HCT116 (cell line): ENCODE data around the gene ANO10. TPM values are rescaled to one million over a fixed set of nuclear protein-coding genes. Genes with fewer than 3 reads are reported as not detected.

Source experiments
- ATAC-seq: fragments of 200-7000 bp; cut with Tn5 transposase; 2 replicates; pipeline ENCODE4 v1.9.1; 2020; ENCODE audit warnings: mild to moderate bottlenecking, moderate library complexity
- BruUV-seq: library from RNA; stranded (reverse); fragments of 400-500 nt; replicated peaks from 2 replicates; lab custom pipeline; 2021; lab: Mats Ljungman, UMichigan
- CTCF ChIA-PET: fragments of 300-600 bp; sonication (Branson Sonifier 250); formaldehyde crosslinking; loops from one replicate; lab custom pipeline; 2021; ENCODE audit warnings: antibody characterized with exemption; lab: Charles Lee
- POLR2A ChIA-PET: fragments of 300-600, 350-600 bp; sonication (Branson Sonifier 250); formaldehyde crosslinking; loops from one replicate; lab custom pipeline; 2021; ENCODE audit warnings: antibody characterized with exemption; lab: Charles Lee
- RAD21 ChIA-PET, 2 experiments: fragments of 300-600 bp; sonication (Branson Sonifier 250); formaldehyde crosslinking; loops; one replicate each; lab custom pipeline; 2023; ENCODE audit warnings: low total read pairs in 2 of 2; ENCODE audit not compliant: uncharacterized antibody in 2 of 2, unreplicated experiment in 2 of 2, low non-redundant PET in 1 of 2; lab: Charles Lee
- DNase-seq: peaks from one replicate; pipeline ENCODE4 v3.0.0-alpha.2; 2010; ENCODE audit warnings: low read depth, low spot score
- H2AFZ ChIP-seq: fragments of 200-600 bp; shearing (Covaris generic), sonication (generic); 2 replicates; pipeline ENCODE4 v1.6.1; 2017; ENCODE audit warnings: low read depth, mixed run types, mixed read lengths, antibody characterized with exemption, low read length; ENCODE audit not compliant: poor library complexity, severe bottlenecking
- H3K27ac ChIP-seq: 2 replicates; pipeline ENCODE4 v1.5.1; 2012; ENCODE audit warnings: low read depth, low read length
- H3K27me3 ChIP-seq: fragments of 200-600 bp; sonication (generic); 2 replicates; pipeline ENCODE4 v1.6.1; 2016; ENCODE audit warnings: mixed run types, low read length, mixed read lengths; ENCODE audit not compliant: insufficient read depth
- H3K36me3 ChIP-seq, 2 experiments: fragments of 200-500 bp in 1 of 2; fragments of 200-600 bp in 1 of 2; sonication (Bioruptor generic) in 1 of 2; sonication (generic) in 1 of 2; 2 replicates each; pipeline versions ENCODE4 v1.5.1 to v1.6.1; 2014 to 2016; ENCODE audit warnings: low read length in 2 of 2, inconsistent platforms in 1 of 2, mixed read lengths in 1 of 2, mixed run types in 1 of 2; ENCODE audit not compliant: insufficient read depth in 2 of 2, control insufficient read depth in 1 of 2
- H3K4me1 ChIP-seq, 2 experiments: fragments of 200-600 bp in 1 of 2; sonication (generic) in 1 of 2; 2 replicates each; pipeline versions ENCODE4 v1.5.1 to v1.6.1; 2012 to 2017; ENCODE audit warnings: low read length in 2 of 2, inconsistent platforms in 1 of 2, mild to moderate bottlenecking in 1 of 2, mixed read lengths in 1 of 2, mixed run types in 1 of 2, moderate library complexity in 1 of 2; ENCODE audit not compliant: insufficient read depth in 2 of 2, control insufficient read depth in 1 of 2
- H3K4me2 ChIP-seq: fragments of 200-600 bp; sonication (generic); 2 replicates; pipeline ENCODE4 v1.6.1; 2017; ENCODE audit warnings: mixed run types, low read length, mixed read lengths
- H3K4me3 ChIP-seq, 2 experiments: fragments of 200-600 bp in 1 of 2; sonication (generic) in 1 of 2; replicated peaks in 1 of 2; 2 replicates each; pipeline ENCODE4 v1.5.1; 2011 to 2016; ENCODE audit warnings: low read length in 2 of 2, control low read depth in 1 of 2, low read depth in 1 of 2, mild to moderate bottlenecking in 1 of 2, mixed read lengths in 1 of 2, mixed run types in 1 of 2
- H3K79me2 ChIP-seq: fragments of 200-600 bp; sonication (generic); 2 replicates; pipeline ENCODE4 v1.6.1; 2017; ENCODE audit warnings: mild to moderate bottlenecking, mixed run types, low read length, moderate library complexity, mixed read lengths; ENCODE audit not compliant: insufficient read depth
- H3K9ac ChIP-seq: fragments of 200-600 bp; sonication (generic); 2 replicates; pipeline ENCODE4 v1.6.1; 2016; ENCODE audit warnings: low read length, mixed read lengths
- H3K9me2 ChIP-seq: fragments of 200-600 bp; sonication (generic), shearing (Covaris generic); 2 replicates; pipeline ENCODE4 v1.6.1; 2017; ENCODE audit warnings: mixed run types, mild to moderate bottlenecking, moderate library complexity; ENCODE audit not compliant: insufficient read depth
- H3K9me3 ChIP-seq, 2 experiments: fragments of 200-500 bp in 1 of 2; fragments of 200-600 bp in 1 of 2; sonication (Bioruptor generic) in 1 of 2; sonication (generic) in 1 of 2; 2 replicates each; pipeline ENCODE4 v1.6.1; 2014 to 2017; ENCODE audit warnings: low read length in 2 of 2, mixed read lengths in 2 of 2, inconsistent platforms in 1 of 2, low read depth in 1 of 2, mild to moderate bottlenecking in 1 of 2, mixed run types in 1 of 2, moderate library complexity in 1 of 2; ENCODE audit not compliant: control insufficient read depth in 1 of 2, insufficient read depth in 1 of 2
- H4K20me1 ChIP-seq: fragments of 200-600 bp; sonication (generic), shearing (Covaris generic); 2 replicates; pipeline ENCODE4 v1.6.1; 2017; ENCODE audit warnings: mixed run types, mild to moderate bottlenecking, moderate library complexity; ENCODE audit not compliant: insufficient read depth
- CEBPB ChIP-seq: IDR thresholded peaks from 2 replicates; pipeline ENCODE4 v1.6.1; 2012; ENCODE audit warnings: low read depth
- EGR1 ChIP-seq: IDR thresholded peaks from 2 replicates; pipeline ENCODE4 v1.6.1; 2012; ENCODE audit warnings: low read depth
- EZH2 ChIP-seq: fragments of 200-600 bp; sonication (generic); IDR thresholded peaks from 2 replicates; pipeline ENCODE4 v1.6.1; 2017; ENCODE audit warnings: antibody characterized with exemption, mixed run types
- EZH2phosphoT487 ChIP-seq: fragments of 200-600 bp; IDR thresholded peaks from 2 replicates; pipeline ENCODE4 v1.6.1; 2018; ENCODE audit warnings: antibody characterized with exemption, borderline replicate concordance
- JUND ChIP-seq: IDR thresholded peaks from 2 replicates; pipeline ENCODE4 v1.6.1; 2012
- MAX ChIP-seq: IDR thresholded peaks from 2 replicates; pipeline ENCODE4 v1.6.1; 2012
- POLR2A ChIP-seq: IDR thresholded peaks from 2 replicates; pipeline ENCODE4 v1.7.0; 2011; ENCODE audit warnings: borderline replicate concordance; ENCODE audit not compliant: insufficient read depth, insufficient read length; ENCODE audit errors: extremely low read depth
- POLR2AphosphoS5 ChIP-seq: IDR thresholded peaks from 2 replicates; pipeline ENCODE4 v1.6.1; 2011; ENCODE audit warnings: mild to moderate bottlenecking, low read depth, low read length, moderate library complexity
- RAD21 ChIP-seq: IDR thresholded peaks from 2 replicates; pipeline ENCODE4 v1.6.1; 2012; ENCODE audit warnings: low read depth, mild to moderate bottlenecking
- SRF ChIP-seq: IDR thresholded peaks from 2 replicates; pipeline ENCODE4 v1.6.1; 2012; ENCODE audit warnings: low read depth
- TCF7L2 ChIP-seq: IDR thresholded peaks from 2 replicates; pipeline ENCODE4 v1.7.0; 2011; ENCODE audit warnings: borderline replicate concordance, inconsistent platforms; ENCODE audit not compliant: insufficient read depth, insufficient read length; ENCODE audit errors: extremely low read depth
- intact Hi-C: fragments of 100-400 bp; cut with micrococcal nuclease; formaldehyde crosslinking; loops from 2 replicates; pipeline ENCODE4 v1.10.0; 2022
- total RNA-seq: library from RNA; stranded (reverse); gene quantifications from one replicate; pipeline ENCODE4 v1.2.1, GENCODE V29; 2021; ENCODE audit not compliant: unreplicated experiment
- TF ChIP-seq, protein P1 (sequence below), 3 experiments: fragments of 200-600 bp in 1 of 3; sonication (generic) in 1 of 3; IDR thresholded peaks in 2 of 3; conservative IDR thresholded peaks in 1 of 3; 2 replicates each; pipeline ENCODE4 v1.5.1; 2012 to 2017; ENCODE audit warnings: low read depth in 2 of 3, low read length in 2 of 3, antibody characterized with exemption in 1 of 3, borderline replicate concordance in 1 of 3, control low read depth in 1 of 3, mild to moderate bottlenecking in 1 of 3, mixed read lengths in 1 of 3, mixed run types in 1 of 3, moderate library complexity in 1 of 3; ENCODE audit not compliant: insufficient read depth in 1 of 3
- TF ChIP-seq, protein P2 (sequence below): IDR thresholded peaks from 2 replicates; pipeline ENCODE4 v1.6.1; 2012
- TF ChIP-seq, protein P3 (sequence below): IDR thresholded peaks from 2 replicates; pipeline ENCODE4 v1.6.1; 2011; ENCODE audit warnings: mild to moderate bottlenecking, low read length, moderate library complexity; ENCODE audit not compliant: insufficient replicate concordance; ENCODE audit errors: extremely low read depth
- TF ChIP-seq, protein P4 (sequence below): IDR thresholded peaks from 2 replicates; pipeline ENCODE4 v1.6.1; 2012; ENCODE audit warnings: low read depth

The ANO10 gene
- total RNA-seq, 1 experiment from 2014 or later: 13.3 TPM

- CTCF ChIA-PET: no interaction called here
- TF ChIP-seq POLR2AphosphoS5 (no peak), EGR1 (no peak), EZH2 (no peak), RAD21 (no peak), TCF7L2 (no peak), CEBPB (no peak), POLR2A (no peak), EZH2phosphoT487 (no peak), MAX (no peak), SRF (no peak), JUND (no peak)
- TF ChIP-seq, protein P1, sequence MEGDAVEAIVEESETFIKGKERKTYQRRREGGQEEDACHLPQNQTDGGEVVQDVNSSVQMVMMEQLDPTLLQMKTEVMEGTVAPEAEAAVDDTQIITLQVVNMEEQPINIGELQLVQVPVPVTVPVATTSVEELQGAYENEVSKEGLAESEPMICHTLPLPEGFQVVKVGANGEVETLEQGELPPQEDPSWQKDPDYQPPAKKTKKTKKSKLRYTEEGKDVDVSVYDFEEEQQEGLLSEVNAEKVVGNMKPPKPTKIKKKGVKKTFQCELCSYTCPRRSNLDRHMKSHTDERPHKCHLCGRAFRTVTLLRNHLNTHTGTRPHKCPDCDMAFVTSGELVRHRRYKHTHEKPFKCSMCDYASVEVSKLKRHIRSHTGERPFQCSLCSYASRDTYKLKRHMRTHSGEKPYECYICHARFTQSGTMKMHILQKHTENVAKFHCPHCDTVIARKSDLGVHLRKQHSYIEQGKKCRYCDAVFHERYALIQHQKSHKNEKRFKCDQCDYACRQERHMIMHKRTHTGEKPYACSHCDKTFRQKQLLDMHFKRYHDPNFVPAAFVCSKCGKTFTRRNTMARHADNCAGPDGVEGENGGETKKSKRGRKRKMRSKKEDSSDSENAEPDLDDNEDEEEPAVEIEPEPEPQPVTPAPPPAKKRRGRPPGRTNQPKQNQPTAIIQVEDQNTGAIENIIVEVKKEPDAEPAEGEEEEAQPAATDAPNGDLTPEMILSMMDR (IDR thresholded peaks at IDR 0.05 in 2 of 3, conservative IDR thresholded peaks at IDR 0.05 in 1 of 3; ENCODE audit: borderline replicate concordance in 1 of 3, insufficient read depth in 1 of 3, low read depth in 2 of 3, low read length in 2 of 3): no peak
- TF ChIP-seq, protein P2, sequence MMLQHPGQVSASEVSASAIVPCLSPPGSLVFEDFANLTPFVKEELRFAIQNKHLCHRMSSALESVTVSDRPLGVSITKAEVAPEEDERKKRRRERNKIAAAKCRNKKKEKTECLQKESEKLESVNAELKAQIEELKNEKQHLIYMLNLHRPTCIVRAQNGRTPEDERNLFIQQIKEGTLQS: no peak
- TF ChIP-seq, protein P3, sequence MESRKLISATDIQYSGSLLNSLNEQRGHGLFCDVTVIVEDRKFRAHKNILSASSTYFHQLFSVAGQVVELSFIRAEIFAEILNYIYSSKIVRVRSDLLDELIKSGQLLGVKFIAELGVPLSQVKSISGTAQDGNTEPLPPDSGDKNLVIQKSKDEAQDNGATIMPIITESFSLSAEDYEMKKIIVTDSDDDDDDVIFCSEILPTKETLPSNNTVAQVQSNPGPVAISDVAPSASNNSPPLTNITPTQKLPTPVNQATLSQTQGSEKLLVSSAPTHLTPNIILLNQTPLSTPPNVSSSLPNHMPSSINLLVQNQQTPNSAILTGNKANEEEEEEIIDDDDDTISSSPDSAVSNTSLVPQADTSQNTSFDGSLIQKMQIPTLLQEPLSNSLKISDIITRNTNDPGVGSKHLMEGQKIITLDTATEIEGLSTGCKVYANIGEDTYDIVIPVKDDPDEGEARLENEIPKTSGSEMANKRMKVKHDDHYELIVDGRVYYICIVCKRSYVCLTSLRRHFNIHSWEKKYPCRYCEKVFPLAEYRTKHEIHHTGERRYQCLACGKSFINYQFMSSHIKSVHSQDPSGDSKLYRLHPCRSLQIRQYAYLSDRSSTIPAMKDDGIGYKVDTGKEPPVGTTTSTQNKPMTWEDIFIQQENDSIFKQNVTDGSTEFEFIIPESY: no peak
- TF ChIP-seq, protein P4, sequence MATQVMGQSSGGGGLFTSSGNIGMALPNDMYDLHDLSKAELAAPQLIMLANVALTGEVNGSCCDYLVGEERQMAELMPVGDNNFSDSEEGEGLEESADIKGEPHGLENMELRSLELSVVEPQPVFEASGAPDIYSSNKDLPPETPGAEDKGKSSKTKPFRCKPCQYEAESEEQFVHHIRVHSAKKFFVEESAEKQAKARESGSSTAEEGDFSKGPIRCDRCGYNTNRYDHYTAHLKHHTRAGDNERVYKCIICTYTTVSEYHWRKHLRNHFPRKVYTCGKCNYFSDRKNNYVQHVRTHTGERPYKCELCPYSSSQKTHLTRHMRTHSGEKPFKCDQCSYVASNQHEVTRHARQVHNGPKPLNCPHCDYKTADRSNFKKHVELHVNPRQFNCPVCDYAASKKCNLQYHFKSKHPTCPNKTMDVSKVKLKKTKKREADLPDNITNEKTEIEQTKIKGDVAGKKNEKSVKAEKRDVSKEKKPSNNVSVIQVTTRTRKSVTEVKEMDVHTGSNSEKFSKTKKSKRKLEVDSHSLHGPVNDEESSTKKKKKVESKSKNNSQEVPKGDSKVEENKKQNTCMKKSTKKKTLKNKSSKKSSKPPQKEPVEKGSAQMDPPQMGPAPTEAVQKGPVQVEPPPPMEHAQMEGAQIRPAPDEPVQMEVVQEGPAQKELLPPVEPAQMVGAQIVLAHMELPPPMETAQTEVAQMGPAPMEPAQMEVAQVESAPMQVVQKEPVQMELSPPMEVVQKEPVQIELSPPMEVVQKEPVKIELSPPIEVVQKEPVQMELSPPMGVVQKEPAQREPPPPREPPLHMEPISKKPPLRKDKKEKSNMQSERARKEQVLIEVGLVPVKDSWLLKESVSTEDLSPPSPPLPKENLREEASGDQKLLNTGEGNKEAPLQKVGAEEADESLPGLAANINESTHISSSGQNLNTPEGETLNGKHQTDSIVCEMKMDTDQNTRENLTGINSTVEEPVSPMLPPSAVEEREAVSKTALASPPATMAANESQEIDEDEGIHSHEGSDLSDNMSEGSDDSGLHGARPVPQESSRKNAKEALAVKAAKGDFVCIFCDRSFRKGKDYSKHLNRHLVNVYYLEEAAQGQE: no peak
- TF ChIP-seq, all 23 proteins: peak for 0
- H3K27ac ChIP-seq: no peak overlapping the region
- DNase-seq: no peak
- no peak overlapping the region for H3K4me2 ChIP-seq
- ChIA-PET RAD21 (no interaction called here), POLR2A (no interaction called here)
- no peak for ATAC-seq
- H3K9me3 ChIP-seq: no peaks in the 10 kb centered on the region
- no peaks in the 10 kb centered on the region for H4K20me1 ChIP-seq
- H3K9me2 ChIP-seq: no peaks in the 10 kb centered on the region
- H3K27me3 ChIP-seq: no peaks in the 10 kb centered on the region
- H3K9ac ChIP-seq: no peak overlapping the region
- no peaks in the 10 kb centered on the region for H3K4me1 ChIP-seq
- H3K4me3 ChIP-seq: no peak overlapping the region
- intact Hi-C loops: no loop called here
- H3K79me2 ChIP-seq: no peaks in the 10 kb centered on the region
- H3K36me3 ChIP-seq: no peaks in the 10 kb centered on the region
- H2AFZ ChIP-seq: no peak overlapping the region
- no TSS peak for BruUV-seq
Observed at GRCh38 chr3:43394041-43394554, 227.7 kb downstream of the ANO10 start.
